ENCODE data around the gene CCR7.
"Not testable (repeated sequence)": the region's sequence is repeated elsewhere in the genome, so short reads cannot be mapped to it uniquely, and the experiment has no call there.

DNA sequence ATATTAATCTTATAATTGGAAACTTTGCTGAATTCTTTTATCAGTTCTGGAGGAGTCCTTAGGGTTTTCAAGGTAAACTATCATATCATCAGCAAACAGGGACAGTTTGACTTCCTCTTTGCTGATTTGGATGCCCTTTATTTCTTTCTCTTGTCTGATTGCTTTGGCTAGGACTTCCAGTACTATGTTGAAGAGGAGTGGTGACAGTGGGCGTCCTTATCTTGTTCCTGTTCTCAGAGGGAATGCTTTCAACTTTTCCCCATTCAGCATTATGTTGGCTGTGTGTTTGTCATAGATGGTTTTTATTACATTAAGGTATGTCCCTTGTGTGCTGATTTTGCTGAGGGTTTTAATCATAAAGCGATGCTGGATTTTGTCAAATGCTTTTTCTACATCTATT, 19.7 kb upstream of the CCR7 start:
- TF ChIP-seq, protein P1, sequence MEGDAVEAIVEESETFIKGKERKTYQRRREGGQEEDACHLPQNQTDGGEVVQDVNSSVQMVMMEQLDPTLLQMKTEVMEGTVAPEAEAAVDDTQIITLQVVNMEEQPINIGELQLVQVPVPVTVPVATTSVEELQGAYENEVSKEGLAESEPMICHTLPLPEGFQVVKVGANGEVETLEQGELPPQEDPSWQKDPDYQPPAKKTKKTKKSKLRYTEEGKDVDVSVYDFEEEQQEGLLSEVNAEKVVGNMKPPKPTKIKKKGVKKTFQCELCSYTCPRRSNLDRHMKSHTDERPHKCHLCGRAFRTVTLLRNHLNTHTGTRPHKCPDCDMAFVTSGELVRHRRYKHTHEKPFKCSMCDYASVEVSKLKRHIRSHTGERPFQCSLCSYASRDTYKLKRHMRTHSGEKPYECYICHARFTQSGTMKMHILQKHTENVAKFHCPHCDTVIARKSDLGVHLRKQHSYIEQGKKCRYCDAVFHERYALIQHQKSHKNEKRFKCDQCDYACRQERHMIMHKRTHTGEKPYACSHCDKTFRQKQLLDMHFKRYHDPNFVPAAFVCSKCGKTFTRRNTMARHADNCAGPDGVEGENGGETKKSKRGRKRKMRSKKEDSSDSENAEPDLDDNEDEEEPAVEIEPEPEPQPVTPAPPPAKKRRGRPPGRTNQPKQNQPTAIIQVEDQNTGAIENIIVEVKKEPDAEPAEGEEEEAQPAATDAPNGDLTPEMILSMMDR (IDR thresholded peaks at IDR 0.05 in 8 of 11, conservative IDR thresholded peaks at IDR 0.05 in 3 of 11) = not testable (repeated sequence)
- TF ChIP-seq POLR2AphosphoS5, POLR2A (IDR thresholded peaks at IDR 0.05): not testable (repeated sequence)

All from spleen (tissue), 7 donors.